ENCODE results near the gene AK5. TPM values are rescaled to one million over a fixed set of nuclear protein-coding genes. Genes with fewer than 3 reads are reported as not detected.

Gene AK5
- polyA plus RNA-seq, 12 donors = 6.1 to 14.5 (median 10.2) TPM; not detected in 1

GRCh38 chr1:77349275-77349674 is 67.5 kb downstream of the AK5 start:
- no peak for DNase-seq

DNA sequence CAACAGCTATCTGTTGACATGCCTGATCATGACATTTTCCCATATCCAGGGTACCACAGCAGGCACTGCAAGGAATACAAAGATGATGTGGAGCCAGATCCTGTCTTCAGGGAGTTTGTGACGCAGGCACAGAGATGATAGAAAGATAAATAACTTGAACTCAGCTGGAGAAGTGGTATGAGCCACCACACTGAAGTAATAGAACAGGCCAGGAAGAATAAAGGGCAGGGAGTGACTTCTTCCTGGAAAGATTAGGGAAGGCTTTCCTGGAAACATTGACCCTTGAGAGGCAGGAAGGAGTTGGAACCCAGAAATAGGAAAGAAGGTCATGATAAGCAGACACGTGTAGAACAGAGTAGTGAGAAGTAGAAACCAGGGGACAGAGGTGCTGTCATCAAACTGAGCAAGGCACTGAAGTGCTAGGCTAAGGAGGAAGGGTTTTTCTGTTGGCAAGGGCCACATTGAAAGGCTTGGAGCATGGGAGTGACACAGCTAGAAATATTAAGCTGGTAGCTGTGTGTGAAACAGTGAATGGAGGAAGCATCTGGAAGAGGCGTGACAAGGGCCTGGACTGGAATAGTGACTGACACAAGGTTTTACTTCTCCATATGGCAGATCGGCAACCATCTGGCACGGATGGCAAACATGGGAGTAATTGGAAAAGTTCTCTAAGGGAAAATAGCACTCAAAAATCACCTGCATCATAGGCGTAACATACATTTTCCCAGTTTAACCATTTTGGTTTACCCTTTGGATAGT is 68.4 kb downstream of the AK5 start:
- no peak for DNase-seq

- no peak for DNase-seq
Measured at GRCh38 chr1:77354536-77354935, 72.7 kb downstream of the AK5 start.

DNA sequence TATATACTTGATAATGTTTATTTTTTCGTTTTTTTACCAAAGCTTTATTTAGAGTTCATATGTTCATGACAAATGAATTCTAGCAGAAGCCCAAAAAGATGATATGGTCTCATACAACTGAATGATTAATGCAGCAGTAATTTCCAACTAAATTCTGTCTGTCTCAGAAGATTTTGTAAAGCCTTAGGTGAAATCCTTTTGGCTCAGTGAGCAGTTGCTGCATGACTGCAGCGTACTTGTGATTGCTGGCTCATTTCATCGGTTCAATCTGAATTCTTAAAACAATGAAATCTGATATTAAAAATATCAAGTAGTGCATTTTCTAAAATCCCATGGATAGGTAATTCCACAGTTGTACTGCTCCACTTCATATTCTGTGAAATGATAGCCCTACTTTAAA is 73.2 kb downstream of the AK5 start:
- DNase-seq = no peak

DNA sequence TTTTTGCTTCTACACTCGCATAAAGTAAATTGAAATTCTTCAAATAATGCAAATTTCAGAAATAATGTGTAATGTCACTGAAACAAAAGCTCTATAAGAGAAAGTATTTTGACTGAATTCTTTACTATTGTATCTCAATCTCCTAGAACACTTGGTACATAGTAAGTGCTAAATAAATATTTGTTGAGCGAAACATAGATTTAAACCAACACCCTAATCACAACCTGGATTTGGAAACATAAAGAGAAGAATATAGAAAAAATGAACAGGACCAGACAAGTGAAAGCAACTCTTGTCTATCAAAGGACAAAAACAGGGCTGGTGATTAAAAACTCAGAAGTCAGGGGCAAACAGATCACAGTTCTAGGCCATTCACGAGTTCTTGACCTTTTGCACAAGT is 74.3 kb downstream of the AK5 start:
- no peak for DNase-seq

- no peak for DNase-seq
Measured at GRCh38 chr1:77360256-77360655, 78.4 kb downstream of the AK5 start.

DNA sequence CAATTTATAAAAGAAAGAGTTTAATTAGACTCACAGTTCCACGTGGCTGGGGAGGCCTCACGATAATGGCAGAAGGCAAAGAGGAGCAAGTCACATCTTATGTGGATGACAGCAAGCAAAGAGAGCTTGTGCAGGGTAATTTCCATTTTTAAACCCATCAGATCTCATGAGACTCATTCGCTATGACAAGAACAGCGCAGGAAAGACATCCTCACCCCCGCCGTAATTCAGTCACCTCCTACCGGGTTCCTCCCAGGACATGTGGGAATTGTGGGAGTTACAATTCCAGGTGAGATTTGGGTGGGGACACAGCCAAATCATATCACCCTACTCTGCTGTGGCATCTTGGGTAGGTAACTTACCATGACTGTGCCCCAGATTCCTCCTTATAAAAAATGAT is 79.8 kb downstream of the AK5 start:
- DNase-seq = no peak

DNA sequence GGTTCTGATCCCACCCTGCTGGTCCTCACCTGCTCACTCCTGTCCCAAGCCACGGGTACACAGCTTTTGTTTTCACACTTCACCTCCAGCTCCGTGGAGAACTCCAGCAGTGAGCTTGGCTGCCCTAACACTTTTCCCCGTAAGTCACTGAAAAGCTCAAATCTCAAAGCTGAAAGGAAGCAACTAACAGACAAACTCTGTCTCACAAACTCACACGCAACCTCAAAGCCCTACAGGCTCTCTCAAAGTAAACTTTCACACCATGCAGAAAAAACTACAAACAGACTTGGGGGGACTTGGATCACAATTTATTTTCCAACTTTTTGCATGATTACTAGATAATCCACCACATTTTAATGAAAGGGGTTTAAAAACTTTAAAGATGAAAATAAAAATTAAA is 88.3 kb downstream of the AK5 start:
- no peak for DNase-seq

- no peak for DNase-seq
Measured at GRCh38 chr1:77370583-77371306, 88.9 kb downstream of the AK5 start.

- DNase-seq = no peak
Measured at GRCh38 chr1:77371396-77371795, 89.6 kb downstream of the AK5 start.

DNA sequence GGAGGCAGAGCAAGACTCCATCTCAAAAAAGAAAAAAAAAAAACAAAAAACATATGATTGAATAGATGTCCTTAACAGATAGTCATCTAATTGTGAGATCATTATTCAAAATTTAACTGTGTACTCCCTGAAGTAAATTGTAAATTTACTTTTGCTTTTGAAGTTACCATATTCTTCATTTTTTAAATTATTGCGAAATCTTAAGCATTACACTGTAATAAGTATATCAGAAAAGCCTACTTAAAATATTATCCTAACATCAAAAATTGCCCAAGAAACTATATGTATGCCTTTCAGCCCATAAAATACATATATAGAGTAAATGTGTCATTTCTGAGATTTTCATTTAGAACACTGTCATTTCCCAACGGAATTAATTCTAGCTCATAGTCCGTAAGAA is 91.9 kb downstream of the AK5 start:
- no peak for DNase-seq

DNA sequence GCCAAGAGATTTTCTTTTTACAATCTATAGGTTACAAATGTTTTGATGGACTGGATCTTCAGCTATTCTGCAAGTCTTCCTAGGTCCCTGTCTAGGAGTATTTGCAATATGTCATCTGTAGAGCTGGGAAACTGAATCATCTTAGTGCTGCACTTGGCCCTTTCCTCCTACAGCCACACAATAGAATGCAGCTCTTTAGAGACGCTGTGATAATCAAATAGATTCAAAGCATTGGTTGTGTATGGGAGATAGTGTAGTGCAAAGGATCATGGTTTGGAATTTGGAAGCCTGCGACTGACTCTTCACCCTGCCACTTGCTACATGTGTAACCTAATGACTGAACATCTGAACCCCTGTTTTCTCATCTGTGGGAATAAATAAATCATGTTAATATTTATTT is 93.7 kb downstream of the AK5 start:
- no peak for DNase-seq

DNA sequence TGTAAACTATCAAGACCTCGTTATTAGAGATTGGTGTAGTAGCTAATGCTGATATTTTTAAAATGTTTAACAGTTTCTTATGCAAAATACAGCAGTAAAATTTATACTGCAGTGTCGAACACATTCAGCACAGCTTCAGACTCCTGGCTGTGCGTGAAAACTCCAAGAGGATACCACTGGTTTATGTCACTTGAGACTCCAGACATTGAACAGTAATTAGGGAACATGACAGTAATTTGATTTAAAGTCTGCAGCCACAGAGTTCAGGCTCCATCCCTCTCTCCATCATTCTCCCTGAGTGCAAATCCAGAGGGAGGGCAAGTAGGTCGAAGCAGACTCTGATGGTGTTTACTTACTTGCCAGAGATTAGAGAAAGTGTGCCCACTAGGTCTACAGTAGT is 94.2 kb downstream of the AK5 start:
- no peak for DNase-seq

- no peak for DNase-seq
Measured at GRCh38 chr1:77378723-77379535, 97.1 kb downstream of the AK5 start.

- DNase-seq = no peak
Measured at GRCh38 chr1:77382366-77382765, 100.5 kb downstream of the AK5 start.

GRCh38 chr1:77383236-77383635 is 101.4 kb downstream of the AK5 start:
- DNase-seq = no peak

GRCh38 chr1:77385551-77385950 is 103.7 kb downstream of the AK5 start:
- DNase-seq = no peak

DNA sequence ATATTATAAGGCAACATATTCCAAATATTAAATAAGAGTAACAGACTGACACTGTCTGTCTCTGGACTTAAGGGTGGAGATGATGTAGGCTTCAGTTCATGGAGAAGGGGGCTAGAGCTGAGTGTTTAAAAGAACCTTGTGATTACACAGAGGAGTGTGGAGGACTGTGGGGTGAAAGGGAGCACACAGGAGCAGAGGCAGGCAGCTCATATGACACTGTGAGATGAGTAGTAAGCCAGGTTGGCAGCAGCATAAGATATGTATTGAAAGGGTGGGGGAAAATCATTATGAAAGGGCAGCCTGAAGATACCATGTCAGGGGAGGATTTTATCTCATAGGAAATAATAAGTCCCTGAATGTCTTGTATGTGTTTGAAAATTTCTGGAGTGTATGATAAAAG is 104.5 kb downstream of the AK5 start:
- DNase-seq = no peak

DNA sequence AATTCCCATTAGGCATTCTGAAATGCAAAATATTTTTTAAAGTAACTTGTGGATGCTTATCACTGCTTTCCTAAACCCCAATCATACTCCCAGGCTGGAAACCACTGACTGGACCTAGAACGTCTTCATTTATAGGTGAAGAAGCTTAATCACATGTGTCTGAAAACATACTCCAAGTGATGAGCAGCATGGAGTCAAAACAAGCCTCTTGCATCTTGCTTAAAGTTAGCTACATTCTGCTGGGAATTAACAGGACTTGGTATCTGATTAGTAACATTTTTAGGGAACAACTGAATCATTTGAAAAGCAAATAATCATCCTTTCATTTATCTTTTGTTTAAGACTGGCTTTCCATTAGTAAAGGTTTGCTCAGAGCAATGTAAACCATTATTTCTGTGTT is 105.7 kb downstream of the AK5 start:
- no peak for DNase-seq

GRCh38 chr1:77388661-77389060 is 106.8 kb downstream of the AK5 start:
- DNase-seq = no peak

GRCh38 chr1:77392486-77392885 is 110.7 kb downstream of the AK5 start:
- DNase-seq = no peak

GRCh38 chr1:77394166-77394565 is 112.3 kb downstream of the AK5 start:
- DNase-seq = no peak

DNA sequence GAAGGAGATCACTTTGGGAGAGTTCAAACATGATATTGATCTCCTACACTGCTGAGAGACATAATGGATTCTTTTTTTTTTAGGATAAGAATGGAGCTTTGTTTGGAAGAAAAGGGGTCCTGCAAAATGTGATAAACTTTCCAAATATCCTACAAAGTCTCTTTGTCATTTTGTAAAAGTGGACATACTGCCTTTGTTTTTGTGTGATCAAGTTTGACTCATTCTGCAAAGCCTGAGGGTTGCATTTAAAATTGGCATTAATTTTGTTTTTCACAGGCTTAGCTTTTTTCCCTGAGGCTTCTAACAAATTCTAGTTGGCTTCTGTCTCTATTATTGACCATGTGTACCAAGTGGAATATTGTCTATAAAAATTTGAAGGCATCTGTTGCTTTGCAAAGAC is 113.2 kb downstream of the AK5 start:
- no peak for DNase-seq
